H9 (cell line): Measurements from ENCODE around the gene NUDT3. TPM values are rescaled to one million over a fixed set of nuclear protein-coding genes. Genes with fewer than 3 reads are reported as not detected.
A peak's percentile ranks its signal among the peaks of the same experiment; 100 is the strongest.
"Not testable (repeated sequence)": the region's sequence is repeated elsewhere in the genome, so short reads cannot be mapped to it uniquely, and the experiment has no call there.

ENCODE experiments used
- DNase-seq: peaks from one replicate; pipeline ENCODE4 v3.0.0-alpha.2; 2017
- H2AFZ ChIP-seq: one replicate; pipeline ENCODE4 v1.6.1; 2013; ENCODE audit warnings: mild to moderate bottlenecking, low read length, control low read depth, moderate library complexity
- H2AK5ac ChIP-seq: 2 replicates; pipeline ENCODE4 v1.6.1; 2013; ENCODE audit warnings: low read length, control low read depth, mixed read lengths; ENCODE audit not compliant: insufficient read length
- H2BK120ac ChIP-seq: one replicate; pipeline ENCODE4 v1.6.1; 2013; ENCODE audit warnings: low read depth, mild to moderate bottlenecking, low read length, control low read depth, inconsistent platforms; ENCODE audit not compliant: poor library complexity, severe bottlenecking
- H2BK12ac ChIP-seq: 2 replicates; pipeline ENCODE4 v1.6.1; 2013; ENCODE audit warnings: low read length, control low read depth, mixed read lengths, low read depth; ENCODE audit not compliant: insufficient read length
- H2BK15ac ChIP-seq: 2 replicates; pipeline ENCODE4 v1.6.1; 2013; ENCODE audit warnings: low read depth, low read length, control low read depth
- H2BK20ac ChIP-seq: one replicate; pipeline ENCODE4 v1.6.1; 2013; ENCODE audit warnings: low read depth, mild to moderate bottlenecking, low read length, control low read depth, inconsistent platforms; ENCODE audit not compliant: poor library complexity, severe bottlenecking
- H2BK5ac ChIP-seq: 2 replicates; pipeline ENCODE4 v1.6.1; 2013; ENCODE audit warnings: low read length, control low read depth, mixed read lengths; ENCODE audit not compliant: insufficient read length
- H3K14ac ChIP-seq: 2 replicates; pipeline ENCODE4 v1.6.1; 2013; ENCODE audit warnings: low read length, control low read depth; ENCODE audit not compliant: insufficient read depth
- H3K18ac ChIP-seq: 2 replicates; pipeline ENCODE4 v1.6.1; 2013; ENCODE audit warnings: low read depth, mild to moderate bottlenecking, mixed read lengths, low read length, control low read depth; ENCODE audit not compliant: insufficient read length
- H3K23ac ChIP-seq: 2 replicates; pipeline ENCODE4 v1.6.1; 2013; ENCODE audit warnings: low read length, control low read depth, mixed read lengths, low read depth; ENCODE audit not compliant: insufficient read length
- H3K23me2 ChIP-seq: 2 replicates; pipeline ENCODE4 v1.6.1; 2013; ENCODE audit warnings: low read depth, mild to moderate bottlenecking, mixed read lengths, low read length, control low read depth; ENCODE audit not compliant: insufficient read length, poor library complexity, severe bottlenecking
- H3K27ac ChIP-seq: 2 replicates; pipeline ENCODE4 v1.5.1; 2013; ENCODE audit warnings: low read length, control low read depth, mixed read lengths, low read depth; ENCODE audit not compliant: insufficient read length
- H3K27me3 ChIP-seq: 2 replicates; pipeline ENCODE4 v1.6.1; 2013; ENCODE audit warnings: low read length, control low read depth, inconsistent platforms; ENCODE audit not compliant: insufficient read depth
- H3K4ac ChIP-seq: 2 replicates; pipeline ENCODE4 v1.6.1; 2013; ENCODE audit warnings: low read depth, mild to moderate bottlenecking, control low read depth, inconsistent platforms, low read length, moderate library complexity
- H3K4me1 ChIP-seq: 2 replicates; pipeline ENCODE4 v1.6.1; 2013; ENCODE audit warnings: low read length, control low read depth, inconsistent platforms; ENCODE audit not compliant: insufficient read depth
- H3K4me2 ChIP-seq: 2 replicates; pipeline ENCODE4 v1.6.1; 2013; ENCODE audit warnings: low read length, control low read depth, mixed read lengths; ENCODE audit not compliant: insufficient read length, insufficient read depth
- H3K56ac ChIP-seq: 2 replicates; pipeline ENCODE4 v1.6.1; 2013; ENCODE audit warnings: low read depth, mild to moderate bottlenecking, mixed read lengths, low read length, control low read depth; ENCODE audit not compliant: insufficient read length
- H3K79me1 ChIP-seq: 2 replicates; pipeline ENCODE4 v1.6.1; 2013; ENCODE audit warnings: low read depth, mild to moderate bottlenecking, moderate library complexity, low read length, control low read depth, inconsistent platforms; ENCODE audit not compliant: insufficient read depth, poor library complexity, severe bottlenecking
- H3K79me2 ChIP-seq: 2 replicates; pipeline ENCODE4 v1.6.1; 2013; ENCODE audit warnings: low read length, control low read depth, inconsistent platforms; ENCODE audit not compliant: insufficient read depth
- H3K9ac ChIP-seq: 2 replicates; pipeline ENCODE4 v1.6.1; 2013; ENCODE audit warnings: low read length, control low read depth, mixed read lengths; ENCODE audit not compliant: insufficient read length; ENCODE audit errors: extremely low read depth
- H3K9me3 ChIP-seq: one replicate; pipeline ENCODE4 v1.6.1; 2013; ENCODE audit warnings: low read depth, low read length, inconsistent platforms; ENCODE audit not compliant: control insufficient read depth
- H3T11ph ChIP-seq: one replicate; pipeline ENCODE4 v1.6.1; 2013; ENCODE audit warnings: mild to moderate bottlenecking, low read length, control low read depth, inconsistent platforms
- H4K20me1 ChIP-seq: one replicate; pipeline ENCODE4 v1.6.1; 2013; ENCODE audit not compliant: control insufficient read depth, insufficient read length, insufficient read depth
- H4K5ac ChIP-seq: 2 replicates; pipeline ENCODE4 v1.6.1; 2013; ENCODE audit warnings: low read depth, mild to moderate bottlenecking, mixed read lengths, low read length, control low read depth; ENCODE audit not compliant: insufficient read length
- H4K8ac ChIP-seq: replicated peaks from 2 replicates; pipeline ENCODE4 v1.6.1; 2013; ENCODE audit warnings: low read length, control low read depth, mixed read lengths, low read depth; ENCODE audit not compliant: insufficient read length
- H4K91ac ChIP-seq: 2 replicates; pipeline ENCODE4 v1.6.1; 2013; ENCODE audit warnings: low read depth, mild to moderate bottlenecking, moderate library complexity, mixed read lengths, low read length, control low read depth; ENCODE audit not compliant: insufficient read length
- H3K27ac Mint-ChIP-seq, 3 experiments: 2 replicates in 2 of 3; 3 replicates in 1 of 3; pipeline ENCODE4 v1.8.0; 2020 to 2021; ENCODE audit warnings: mixed read lengths in 3 of 3, mild to moderate bottlenecking in 1 of 3, moderate library complexity in 1 of 3
- H3K27me3 Mint-ChIP-seq: 2 replicates; pipeline ENCODE4 v1.8.0; 2021; ENCODE audit warnings: low read depth, mild to moderate bottlenecking, moderate library complexity, mixed read lengths
- H3K36me3 Mint-ChIP-seq, 3 experiments: 2 replicates in 2 of 3; 3 replicates in 1 of 3; pipeline ENCODE4 v1.8.0; 2020 to 2021; ENCODE audit warnings: low read depth in 3 of 3, mixed read lengths in 3 of 3; ENCODE audit not compliant: insufficient read depth in 1 of 3
- H3K4me1 Mint-ChIP-seq, 2 experiments: 2 replicates each; pipeline ENCODE4 v1.8.0; 2020; ENCODE audit warnings: mixed read lengths in 2 of 2
- H3K4me3 Mint-ChIP-seq, 2 experiments: 2 replicates in 1 of 2; 3 replicates in 1 of 2; pipeline ENCODE4 v1.8.0; 2020 to 2021; ENCODE audit warnings: mild to moderate bottlenecking in 2 of 2, mixed read lengths in 2 of 2, moderate library complexity in 1 of 2
- H3K9me3 Mint-ChIP-seq, 2 experiments: 2 replicates in 1 of 2; 3 replicates in 1 of 2; pipeline ENCODE4 v1.8.0; 2020; ENCODE audit warnings: mild to moderate bottlenecking in 2 of 2, mixed read lengths in 2 of 2, moderate library complexity in 1 of 2
- CTCF ChIP-seq: fragments of 200-600 bp; sonication (generic); conservative IDR thresholded peaks from 3 replicates; pipeline ENCODE4 v1.8.0; 2021; ENCODE audit warnings: antibody characterized with exemption, mild to moderate bottlenecking
- whole genome bisulfite sequencing: extraction: QIAGEN DNeasy Blood & Tissue Kit; methylation state at CpG from one replicate; pipeline ENCODE4 v1.1.7; 2013; ENCODE audit warnings: missing lambda C conversion rate, low lambda C conversion rate, mixed read lengths; ENCODE audit not compliant: insufficient read length; ENCODE audit errors: extremely low coverage; 5-methylcytosine and 5-hydroxymethylcytosine counted together
- total RNA-seq: library from RNA; stranded (reverse); gene quantifications from 2 replicates; pipeline ENCODE4 v1.2.1, GENCODE V29; 2021

Gene NUDT3
- total RNA-seq, 1 experiment from 2014 or later, result 23.6 TPM

DNA sequence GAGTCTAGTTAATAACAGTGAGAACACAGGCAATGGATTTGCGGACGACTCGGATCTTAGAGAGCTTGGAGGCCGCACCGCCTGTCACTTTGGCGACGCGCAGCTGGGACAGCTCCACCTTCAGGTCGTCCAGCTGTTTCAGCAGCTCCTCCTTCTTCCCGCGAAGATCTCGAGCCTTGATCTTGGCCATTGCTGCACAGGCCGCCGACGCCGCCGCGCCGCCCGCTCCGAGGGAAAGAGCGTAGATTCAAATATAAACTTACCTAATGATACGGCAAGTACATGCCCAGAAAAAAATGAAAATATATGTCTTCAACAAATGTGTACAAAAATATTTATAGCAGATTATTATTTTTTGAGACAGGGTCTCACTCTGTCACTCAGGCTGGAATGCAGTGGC lies 129.0 kb downstream of the NUDT3 start:
- not testable (repeated sequence) for H3K9ac ChIP-seq, H2BK5ac ChIP-seq, H2BK120ac ChIP-seq, H3K79me2 ChIP-seq, H3K18ac ChIP-seq, H3K9me3 ChIP-seq, H4K91ac ChIP-seq, H4K5ac ChIP-seq, H2AFZ ChIP-seq, H3K27ac ChIP-seq, H2BK15ac ChIP-seq, H3K23me2 ChIP-seq, H3K4ac ChIP-seq, H3K79me1 ChIP-seq, H3T11ph ChIP-seq, DNase-seq, H4K20me1 ChIP-seq, H3K4me1 Mint-ChIP-seq, H3K56ac ChIP-seq, H3K4me1 ChIP-seq, H3K27ac Mint-ChIP-seq, H2BK20ac ChIP-seq, H2BK12ac ChIP-seq, H3K14ac ChIP-seq, H3K23ac ChIP-seq, H3K4me2 ChIP-seq, H3K27me3 Mint-ChIP-seq, H3K4me3 Mint-ChIP-seq, H2AK5ac ChIP-seq, H3K27me3 ChIP-seq, H4K8ac ChIP-seq
- TF ChIP-seq CTCF, result peak; percentile 25; the same call in 2 of the 3 replicates
- Mint-ChIP-seq H3K36me3 (peaks cover 8 to 18% (median 13%) of the 10 kb centered on the region in 3 experiments), H3K9me3 (peaks cover 18 to 27% of the 10 kb centered on the region in 2 experiments)
- WGBS, result no CpG with 5 or more reads among the region's 23 CpGs
